GM19324 (cell line): Measurements from ENCODE around the gene TKT.

Experiments
- ATAC-seq: cut with Tn5 transposase; IDR thresholded peaks from one replicate; pipeline ENCODE4 v1.9.1; 2021; ENCODE audit warnings: mild to moderate bottlenecking, moderate library complexity; ENCODE audit not compliant: unreplicated experiment, low FRiP score

Gene TKT

GRCh38 chr3:53242155-53242554, 13.7 kb downstream of the TKT start:
- ATAC-seq: no peak

GRCh38 chr3:53240989-53241972, 14.5 kb downstream of the TKT start:
- ATAC-seq: no peak

GRCh38 chr3:53239800-53240199, 16.0 kb downstream of the TKT start:
- ATAC-seq: no peak

- no peak for ATAC-seq
Measured at GRCh38 chr3:53238886-53239285, 16.9 kb downstream of the TKT start.

- ATAC-seq: no peak
Measured at GRCh38 chr3:53238051-53238850, 17.6 kb downstream of the TKT start.

- no peak for ATAC-seq
Measured at GRCh38 chr3:53236112-53236841, 19.5 kb downstream of the TKT start.

- no peak for ATAC-seq
Measured at GRCh38 chr3:53235545-53235944, 20.3 kb downstream of the TKT start.

GRCh38 chr3:53234841-53235232, 21.0 kb downstream of the TKT start:
- no peak for ATAC-seq

GRCh38 chr3:53234130-53234840, 21.5 kb downstream of the TKT start:
- ATAC-seq: no peak

GRCh38 chr3:53232641-53233377, 23.0 kb downstream of the TKT start:
- no peak for ATAC-seq

GRCh38 chr3:53231532-53232511, 24.0 kb downstream of the TKT start:
- no peak for ATAC-seq

GRCh38 chr3:53230789-53231188, 25.0 kb downstream of the TKT start:
- no peak for ATAC-seq

GRCh38 chr3:53230041-53230621, 25.7 kb downstream of the TKT start:
- no peak for ATAC-seq

GRCh38 chr3:53229606-53230005, 26.2 kb downstream of the TKT start:
- no peak for ATAC-seq

GRCh38 chr3:53229171-53229570, 26.7 kb downstream of the TKT start:
- no peak for ATAC-seq

- no peak for ATAC-seq
Measured at GRCh38 chr3:53227993-53228885, 27.6 kb downstream of the TKT start.

GRCh38 chr3:53226841-53227407, 28.9 kb downstream of the TKT start:
- no peak for ATAC-seq
